Osteocyte (in vitro differentiated cells): Measurements from ENCODE around the gene ABHD16B. TPM values are rescaled to one million over a fixed set of nuclear protein-coding genes. Genes with fewer than 3 reads are reported as not detected.
"Not testable (repeated sequence)": the region's sequence is repeated elsewhere in the genome, so short reads cannot be mapped to it uniquely, and the experiment has no call there.

Source experiments
- DNase-seq: peaks from one replicate; pipeline ENCODE4 v3.0.0; 2021; ENCODE audit warnings: mixed read lengths; ENCODE audit not compliant: unreplicated experiment; ENCODE audit errors: extremely low spot score
- H3K27ac Mint-ChIP-seq: one replicate; pipeline ENCODE4 v1.8.0; 2021; ENCODE audit warnings: mild to moderate bottlenecking, mixed read lengths; ENCODE audit not compliant: unreplicated experiment
- H3K27me3 Mint-ChIP-seq: one replicate; pipeline ENCODE4 v1.8.0; 2021; ENCODE audit warnings: mixed read lengths; ENCODE audit not compliant: unreplicated experiment
- H3K36me3 Mint-ChIP-seq: one replicate; pipeline ENCODE4 v1.8.0; 2021; ENCODE audit warnings: mixed read lengths; ENCODE audit not compliant: unreplicated experiment
- H3K4me1 Mint-ChIP-seq: one replicate; pipeline ENCODE4 v1.8.0; 2021; ENCODE audit warnings: mixed read lengths; ENCODE audit not compliant: unreplicated experiment
- H3K4me3 Mint-ChIP-seq: one replicate; pipeline ENCODE4 v1.8.0; 2021; ENCODE audit warnings: mild to moderate bottlenecking, moderate library complexity, mixed read lengths; ENCODE audit not compliant: unreplicated experiment
- H3K9me3 Mint-ChIP-seq: one replicate; pipeline ENCODE4 v1.8.0; 2021; ENCODE audit warnings: mixed read lengths; ENCODE audit not compliant: unreplicated experiment
- CTCF ChIP-seq: fragments of 200-600 bp; sonication (generic); IDR thresholded peaks from 2 replicates; pipeline ENCODE4 v1.5.0; 2021; ENCODE audit warnings: antibody characterized with exemption, mild to moderate bottlenecking, moderate library complexity
- total RNA-seq: library from RNA; stranded (reverse); gene quantifications from 2 replicates; pipeline ENCODE4 v1.2.1, GENCODE V29; 2021

The ABHD16B gene
- total RNA-seq, 1 donor from 2014 or later: not detected

- peak within 1 kb of the TSS; percentile 91 for H3K4me3 Mint-ChIP-seq
- peaks cover 25% of the 10 kb centered on the region for H3K4me1 Mint-ChIP-seq
- DNase-seq: peak; percentile 99
- no peaks in the 10 kb centered on the region for H3K27me3 Mint-ChIP-seq
- peaks cover 6% of the 10 kb centered on the region for H3K36me3 Mint-ChIP-seq
- H3K9me3 Mint-ChIP-seq: no peaks in the 10 kb centered on the region
- H3K27ac Mint-ChIP-seq: peak within 1 kb of the TSS; percentile 84
- no peak for TF ChIP-seq CTCF
Observed at GRCh38 chr20:63864978-63865640, 3.8 kb downstream of the ABHD16B start, which contains the start of gene TPD52L2. Gene TPD52L2 (plus strand): TSS chr20:63865270. CDS start chr20:63865366, 96 bp downstream.

GRCh38 chr20:63867042-63867441, 5.7 kb downstream of the ABHD16B start:
- Mint-ChIP-seq H3K4me3 (peak overlapping the region; percentile 91), H3K4me1 (peaks cover 25% of the 10 kb centered on the region), H3K36me3 (peaks cover 11% of the 10 kb centered on the region)
- not testable (repeated sequence) for H3K9me3 Mint-ChIP-seq, H3K27me3 Mint-ChIP-seq, DNase-seq, H3K27ac Mint-ChIP-seq

- Mint-ChIP-seq H3K27me3 (no peaks in the 10 kb centered on the region), H3K27ac (no peak overlapping the region), H3K36me3 (peaks cover 15% of the 10 kb centered on the region), H3K9me3 (no peaks in the 10 kb centered on the region), H3K4me3 (no peak overlapping the region), H3K4me1 (peaks cover 25% of the 10 kb centered on the region)
- DNase-seq: no peak
- TF ChIP-seq CTCF: no peak
Observed at GRCh38 chr20:63868264-63868663, 7.0 kb downstream of the ABHD16B start.

GRCh38 chr20:63873477-63873971, 12.2 kb downstream of the ABHD16B start:
- Mint-ChIP-seq H3K4me1 (no peaks in the 10 kb centered on the region), H3K4me3 (no peak overlapping the region), H3K27me3 (no peaks in the 10 kb centered on the region), H3K27ac (no peak overlapping the region), H3K9me3 (no peaks in the 10 kb centered on the region), H3K36me3 (peaks cover 34% of the 10 kb centered on the region)
- TF ChIP-seq CTCF: no peak
- DNase-seq: no peak

- DNase-seq, H3K9me3 Mint-ChIP-seq, H3K4me1 Mint-ChIP-seq, H3K4me3 Mint-ChIP-seq, H3K27me3 Mint-ChIP-seq, H3K27ac Mint-ChIP-seq: not testable (repeated sequence)
- peaks cover 34% of the 10 kb centered on the region for H3K36me3 Mint-ChIP-seq
Observed at GRCh38 chr20:63874241-63874640, 12.9 kb downstream of the ABHD16B start.

- H3K4me3 Mint-ChIP-seq: no peak overlapping the region
- TF ChIP-seq CTCF: no peak
- H3K9me3 Mint-ChIP-seq: no peaks in the 10 kb centered on the region
- no peak for DNase-seq
- H3K27ac Mint-ChIP-seq: no peak overlapping the region
- H3K4me1 Mint-ChIP-seq: no peaks in the 10 kb centered on the region
- no peaks in the 10 kb centered on the region for H3K27me3 Mint-ChIP-seq
- H3K36me3 Mint-ChIP-seq: peaks cover 32% of the 10 kb centered on the region
Observed at GRCh38 chr20:63876489-63877036, 15.3 kb downstream of the ABHD16B start.
